ENCODE results near the gene RPTN.

DNA sequence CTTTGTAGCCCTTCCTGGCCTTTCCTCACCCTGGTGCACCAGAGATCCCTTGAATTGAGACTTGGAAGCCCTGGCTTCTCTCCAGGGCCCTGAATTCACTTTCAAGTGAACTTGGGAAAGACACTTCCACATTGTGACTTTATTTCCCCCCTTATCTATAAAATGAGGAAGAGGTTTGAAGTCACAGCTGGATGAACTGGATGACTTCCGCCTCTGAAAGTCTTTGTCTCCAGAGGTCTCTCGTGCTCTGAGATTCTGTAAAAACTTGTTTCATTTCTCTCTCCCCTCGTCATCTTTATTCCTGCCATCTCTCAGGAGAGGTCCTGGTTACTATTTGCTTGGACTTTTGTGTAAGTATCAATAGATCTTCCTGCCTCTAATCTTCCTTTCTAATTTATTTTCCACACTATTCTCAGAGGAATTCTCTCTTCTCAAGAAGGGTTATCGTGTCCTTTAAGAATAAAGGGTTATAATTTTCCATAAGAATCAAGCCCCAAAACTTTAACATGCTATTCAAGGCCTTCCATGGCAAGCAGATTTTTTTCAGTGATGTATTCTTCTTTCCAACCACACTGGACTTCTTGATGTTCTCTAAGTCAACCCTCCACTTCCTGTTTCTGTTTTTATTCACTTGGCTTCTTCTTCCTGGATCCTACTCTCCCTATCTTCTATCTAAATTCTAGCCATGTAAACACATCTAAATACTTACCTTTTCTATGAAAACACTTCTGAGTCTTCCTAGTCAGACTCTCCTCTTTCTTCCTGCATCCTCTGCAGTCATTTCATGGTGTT lies 6.5 kb upstream of the RPTN start:
- TF ChIP-seq, protein P1, sequence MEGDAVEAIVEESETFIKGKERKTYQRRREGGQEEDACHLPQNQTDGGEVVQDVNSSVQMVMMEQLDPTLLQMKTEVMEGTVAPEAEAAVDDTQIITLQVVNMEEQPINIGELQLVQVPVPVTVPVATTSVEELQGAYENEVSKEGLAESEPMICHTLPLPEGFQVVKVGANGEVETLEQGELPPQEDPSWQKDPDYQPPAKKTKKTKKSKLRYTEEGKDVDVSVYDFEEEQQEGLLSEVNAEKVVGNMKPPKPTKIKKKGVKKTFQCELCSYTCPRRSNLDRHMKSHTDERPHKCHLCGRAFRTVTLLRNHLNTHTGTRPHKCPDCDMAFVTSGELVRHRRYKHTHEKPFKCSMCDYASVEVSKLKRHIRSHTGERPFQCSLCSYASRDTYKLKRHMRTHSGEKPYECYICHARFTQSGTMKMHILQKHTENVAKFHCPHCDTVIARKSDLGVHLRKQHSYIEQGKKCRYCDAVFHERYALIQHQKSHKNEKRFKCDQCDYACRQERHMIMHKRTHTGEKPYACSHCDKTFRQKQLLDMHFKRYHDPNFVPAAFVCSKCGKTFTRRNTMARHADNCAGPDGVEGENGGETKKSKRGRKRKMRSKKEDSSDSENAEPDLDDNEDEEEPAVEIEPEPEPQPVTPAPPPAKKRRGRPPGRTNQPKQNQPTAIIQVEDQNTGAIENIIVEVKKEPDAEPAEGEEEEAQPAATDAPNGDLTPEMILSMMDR (conservative IDR thresholded peaks at IDR 0.05; ENCODE audit: low read depth, low read length): no peak
- TF ChIP-seq RAD21 (IDR thresholded peaks at IDR 0.05; ENCODE audit: low read length) (no peak), POLR2A (IDR thresholded peaks at IDR 0.05; ENCODE audit: low read depth, low read length) (no peak), FOS (IDR thresholded peaks at IDR 0.05; ENCODE audit: low read depth, low read length) (no peak), RFX5 (IDR thresholded peaks at IDR 0.05; ENCODE audit: low read depth, low read length) (no peak), CEBPB (IDR thresholded peaks at IDR 0.05; ENCODE audit: low read depth, low read length) (no peak), NFE2L2 (IDR thresholded peaks at IDR 0.05; ENCODE audit: low read depth, low read length) (no peak), CHD1 (IDR thresholded peaks at IDR 0.05; ENCODE audit: low read depth, low read length) (no peak), ELK1 (IDR thresholded peaks at IDR 0.05; ENCODE audit: borderline replicate concordance, low read depth, low read length) (no peak), BHLHE40 (IDR thresholded peaks at IDR 0.05; ENCODE audit: low read depth, low read length) (no peak), SMC3 (IDR thresholded peaks at IDR 0.05; ENCODE audit: low read depth, low read length) (no peak), MAFK (IDR thresholded peaks at IDR 0.05; ENCODE audit: low read depth, low read length) (no peak)
- TF ChIP-seq, protein P2, sequence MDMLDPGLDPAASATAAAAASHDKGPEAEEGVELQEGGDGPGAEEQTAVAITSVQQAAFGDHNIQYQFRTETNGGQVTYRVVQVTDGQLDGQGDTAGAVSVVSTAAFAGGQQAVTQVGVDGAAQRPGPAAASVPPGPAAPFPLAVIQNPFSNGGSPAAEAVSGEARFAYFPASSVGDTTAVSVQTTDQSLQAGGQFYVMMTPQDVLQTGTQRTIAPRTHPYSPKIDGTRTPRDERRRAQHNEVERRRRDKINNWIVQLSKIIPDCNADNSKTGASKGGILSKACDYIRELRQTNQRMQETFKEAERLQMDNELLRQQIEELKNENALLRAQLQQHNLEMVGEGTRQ (IDR thresholded peaks at IDR 0.05; ENCODE audit: low read depth, low read length): no peak

All from IMR-90 (cell line).